Ammon's horn (tissue), 1 donor: ENCODE measurements around the gene VEZT.
"Not testable (repeated sequence)": the region's sequence is repeated elsewhere in the genome, so short reads cannot be mapped to it uniquely, and the experiment has no call there.

Source experiments
- DNase-seq: peaks from one replicate; pipeline ENCODE4 v3.0.0-alpha.2; 2016; ENCODE audit warnings: low spot score

The VEZT gene

GRCh38 chr12:95224202-95225170 lies 6.9 kb downstream of the VEZT start:
- no peak for DNase-seq

GRCh38 chr12:95225645-95226212 lies 8.1 kb downstream of the VEZT start:
- no peak for DNase-seq

- DNase-seq, result no peak
These were observed 10.3 kb downstream of the VEZT start for GRCh38 chr12:95227818-95228356.

- no peak for DNase-seq
These were observed 11.0 kb downstream of the VEZT start for GRCh38 chr12:95228617-95229016.

- no peak for DNase-seq
These were observed 12.0 kb downstream of the VEZT start for GRCh38 chr12:95229636-95230035.

- DNase-seq, result no peak
These were observed 12.7 kb downstream of the VEZT start for GRCh38 chr12:95230313-95230712.

GRCh38 chr12:95231190-95231589 lies 13.6 kb downstream of the VEZT start:
- no peak for DNase-seq

GRCh38 chr12:95234187-95234586 lies 16.6 kb downstream of the VEZT start:
- not testable (repeated sequence) for DNase-seq

GRCh38 chr12:95235621-95236020 lies 18.0 kb downstream of the VEZT start:
- DNase-seq, result not testable (repeated sequence)

GRCh38 chr12:95237315-95237714 lies 19.7 kb downstream of the VEZT start:
- no peak for DNase-seq

GRCh38 chr12:95238150-95238549 lies 20.5 kb downstream of the VEZT start:
- no peak for DNase-seq

GRCh38 chr12:95239216-95239615 lies 21.6 kb downstream of the VEZT start:
- no peak for DNase-seq

- DNase-seq, result not testable (repeated sequence)
These were observed 22.2 kb downstream of the VEZT start for GRCh38 chr12:95239835-95240234.

GRCh38 chr12:95240556-95240955 lies 22.9 kb downstream of the VEZT start:
- no peak for DNase-seq

- not testable (repeated sequence) for DNase-seq
These were observed 23.5 kb downstream of the VEZT start for GRCh38 chr12:95241138-95241537.

- DNase-seq, result no peak
These were observed 24.3 kb downstream of the VEZT start for GRCh38 chr12:95241761-95242506.

GRCh38 chr12:95243497-95244183 lies 26.0 kb downstream of the VEZT start:
- no peak for DNase-seq

GRCh38 chr12:95244350-95244749 lies 26.7 kb downstream of the VEZT start:
- DNase-seq, result no peak

GRCh38 chr12:95248095-95248494 lies 30.5 kb downstream of the VEZT start:
- DNase-seq, result no peak

- DNase-seq, result no peak
These were observed 31.2 kb downstream of the VEZT start for GRCh38 chr12:95248604-95249360.

GRCh38 chr12:95253386-95253785 lies 35.8 kb downstream of the VEZT start:
- DNase-seq, result no peak
